Mesothelial cell of epicardium (in vitro differentiated cells): ENCODE results near the gene GABPB1. TPM values are rescaled to one million over a fixed set of nuclear protein-coding genes. Genes with fewer than 3 reads are reported as not detected.

Experiments used
- DNase-seq, 2 experiments: peaks; one replicate each; pipeline ENCODE4 v3.0.0; 2021; ENCODE audit warnings: low spot score in 2 of 2; ENCODE audit not compliant: unreplicated experiment in 2 of 2
- H3K27ac Mint-ChIP-seq: 2 replicates; pipeline ENCODE4 v1.8.0; 2021; ENCODE audit warnings: mixed read lengths
- H3K27me3 Mint-ChIP-seq: 2 replicates; pipeline ENCODE4 v1.8.0; 2021; ENCODE audit warnings: low read depth, mixed read lengths
- H3K36me3 Mint-ChIP-seq: 2 replicates; pipeline ENCODE4 v1.8.0; 2021; ENCODE audit warnings: mixed read lengths
- H3K4me1 Mint-ChIP-seq: 2 replicates; pipeline ENCODE4 v1.8.0; 2021; ENCODE audit warnings: mixed read lengths
- H3K4me3 Mint-ChIP-seq: 2 replicates; pipeline ENCODE4 v1.8.0; 2021; ENCODE audit warnings: mild to moderate bottlenecking, moderate library complexity, mixed read lengths
- H3K9me3 Mint-ChIP-seq: 2 replicates; pipeline ENCODE4 v1.8.0; 2021; ENCODE audit warnings: mixed read lengths
- CTCF ChIP-seq: fragments of 200-600 bp; sonication (generic); IDR thresholded peaks from one replicate; pipeline ENCODE4 v1.5.0; 2021; ENCODE audit warnings: antibody characterized with exemption; ENCODE audit not compliant: unreplicated experiment
- total RNA-seq: library from RNA; stranded (reverse); gene quantifications from 3 replicates; pipeline ENCODE4 v1.2.1, GENCODE V29; 2021

The GABPB1 gene
- total RNA-seq, 1 donor from 2014 or later, result 24.0 TPM

- H3K36me3 Mint-ChIP-seq, result no peaks in the 10 kb centered on the region
- H3K9me3 Mint-ChIP-seq, result no peaks in the 10 kb centered on the region
- H3K27ac Mint-ChIP-seq, result no peak overlapping the region
- no peak overlapping the region for H3K4me3 Mint-ChIP-seq
- no peak for TF ChIP-seq CTCF
- no peaks in the 10 kb centered on the region for H3K4me1 Mint-ChIP-seq
- DNase-seq, result no peak
- H3K27me3 Mint-ChIP-seq, result no peaks in the 10 kb centered on the region
Observed at GRCh38 chr15:50233192-50233736, 121.7 kb downstream of the GABPB1 start.

- Mint-ChIP-seq H3K4me1 (no peaks in the 10 kb centered on the region), H3K36me3 (no peaks in the 10 kb centered on the region), H3K4me3 (no peak overlapping the region), H3K27me3 (no peaks in the 10 kb centered on the region), H3K27ac (no peak overlapping the region), H3K9me3 (no peaks in the 10 kb centered on the region)
- no peak for DNase-seq
- TF ChIP-seq CTCF, result no peak
Observed at GRCh38 chr15:50232791-50233190, 122.2 kb downstream of the GABPB1 start.

DNA sequence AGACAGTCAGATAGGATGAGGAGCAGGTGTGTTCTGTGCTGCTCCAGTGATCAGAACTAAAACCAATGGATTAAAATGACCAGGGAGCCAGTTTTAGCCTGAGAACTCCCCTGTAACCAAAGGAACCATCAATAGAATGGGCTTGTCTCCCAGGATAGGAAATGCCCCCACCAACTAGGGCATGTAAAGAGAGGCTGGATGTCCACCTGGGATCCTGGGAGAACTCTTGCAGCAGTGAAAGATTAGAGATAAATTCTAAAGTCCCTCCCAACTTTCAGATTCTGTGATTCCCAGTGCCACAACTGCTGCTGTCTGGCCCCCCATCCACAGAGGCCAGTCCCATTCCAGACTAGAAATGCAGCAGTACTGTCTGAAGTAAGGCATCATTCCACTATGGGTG lies 123.2 kb downstream of the GABPB1 start:
- no peak overlapping the region for H3K4me3 Mint-ChIP-seq

DNA sequence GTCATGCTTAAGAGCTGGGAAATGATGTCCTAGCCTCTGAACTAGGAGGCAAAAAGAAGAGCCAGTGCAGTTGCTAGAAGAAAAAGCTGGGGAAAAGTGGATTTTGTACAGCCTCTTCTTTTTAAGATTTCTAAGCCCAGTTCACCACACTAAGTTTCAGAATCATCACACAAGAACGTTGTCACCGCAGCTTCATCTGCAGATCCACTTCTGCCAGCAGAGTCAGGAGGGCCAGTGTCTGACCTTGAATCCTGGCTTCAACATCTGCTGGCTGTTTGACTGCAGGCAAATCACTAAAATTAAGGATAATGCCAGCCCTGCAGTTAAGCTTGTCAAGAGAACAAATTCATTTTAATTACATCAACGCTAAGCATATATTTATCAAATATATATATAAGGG lies 125.7 kb downstream of the GABPB1 start:
- DNase-seq, result no peak
- Mint-ChIP-seq H3K4me1 (no peaks in the 10 kb centered on the region), H3K9me3 (no peaks in the 10 kb centered on the region), H3K27ac (no peak overlapping the region), H3K4me3 (no peak overlapping the region), H3K27me3 (no peaks in the 10 kb centered on the region), H3K36me3 (no peaks in the 10 kb centered on the region)
- no peak for TF ChIP-seq CTCF

More for the DNA sequence above, 123.2 kb downstream of the GABPB1 start:
- H3K27me3 Mint-ChIP-seq, result no peaks in the 10 kb centered on the region
- no peak for DNase-seq
- H3K4me1 Mint-ChIP-seq, result no peaks in the 10 kb centered on the region
- H3K27ac Mint-ChIP-seq, result no peak overlapping the region
- TF ChIP-seq CTCF, result no peak
- no peaks in the 10 kb centered on the region for H3K9me3 Mint-ChIP-seq
- no peaks in the 10 kb centered on the region for H3K36me3 Mint-ChIP-seq

GRCh38 chr15:50228866-50229265 lies 126.1 kb downstream of the GABPB1 start:
- no peak for DNase-seq
- H3K27me3 Mint-ChIP-seq, result no peaks in the 10 kb centered on the region
- no peak overlapping the region for H3K4me3 Mint-ChIP-seq
- no peaks in the 10 kb centered on the region for H3K36me3 Mint-ChIP-seq
- no peak overlapping the region for H3K27ac Mint-ChIP-seq
- H3K4me1 Mint-ChIP-seq, result no peaks in the 10 kb centered on the region
- no peak for TF ChIP-seq CTCF
- H3K9me3 Mint-ChIP-seq, result no peaks in the 10 kb centered on the region

- TF ChIP-seq CTCF, result no peak
- Mint-ChIP-seq H3K27me3 (no peaks in the 10 kb centered on the region), H3K9me3 (no peaks in the 10 kb centered on the region), H3K4me3 (no peak overlapping the region), H3K36me3 (no peaks in the 10 kb centered on the region), H3K27ac (no peak overlapping the region), H3K4me1 (no peaks in the 10 kb centered on the region)
- no peak for DNase-seq
Observed at GRCh38 chr15:50227076-50227475, 127.9 kb downstream of the GABPB1 start.
